HG03045 (cell line): ENCODE results near the gene TNIK.
"Not testable (repeated sequence)": the region's sequence is repeated elsewhere in the genome, so short reads cannot be mapped to it uniquely, and the experiment has no call there.

ENCODE experiments used
- ATAC-seq: cut with Tn5 transposase; IDR thresholded peaks from one replicate; pipeline ENCODE4 v1.9.1; 2021; ENCODE audit warnings: mild to moderate bottlenecking, moderate library complexity; ENCODE audit not compliant: unreplicated experiment

TNIK gene

GRCh38 chr3:171470714-171471227 is 10.6 kb upstream of the TNIK start:
- ATAC-seq: no peak

DNA sequence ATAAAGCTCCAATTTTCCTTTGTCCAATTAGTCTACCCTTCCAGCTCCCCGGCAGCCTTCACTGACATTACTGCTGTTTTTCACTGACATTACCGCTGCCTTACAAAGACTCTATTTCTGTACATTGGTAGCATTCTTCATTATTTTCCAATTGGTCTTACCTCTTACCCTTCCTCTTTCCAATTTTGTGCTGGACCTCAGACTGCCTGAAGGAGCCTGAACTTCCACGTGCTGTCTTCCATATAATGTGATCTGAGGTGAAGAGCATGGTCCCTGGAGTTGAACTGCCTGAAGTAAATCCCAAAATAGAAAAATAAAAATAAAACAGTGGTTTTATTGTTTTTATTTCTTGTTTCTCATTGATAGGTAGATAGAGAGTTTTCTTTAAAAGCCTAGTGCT is 9.2 kb upstream of the TNIK start:
- ATAC-seq: no peak

GRCh38 chr3:171468296-171468906 is 8.2 kb upstream of the TNIK start:
- no peak for ATAC-seq

DNA sequence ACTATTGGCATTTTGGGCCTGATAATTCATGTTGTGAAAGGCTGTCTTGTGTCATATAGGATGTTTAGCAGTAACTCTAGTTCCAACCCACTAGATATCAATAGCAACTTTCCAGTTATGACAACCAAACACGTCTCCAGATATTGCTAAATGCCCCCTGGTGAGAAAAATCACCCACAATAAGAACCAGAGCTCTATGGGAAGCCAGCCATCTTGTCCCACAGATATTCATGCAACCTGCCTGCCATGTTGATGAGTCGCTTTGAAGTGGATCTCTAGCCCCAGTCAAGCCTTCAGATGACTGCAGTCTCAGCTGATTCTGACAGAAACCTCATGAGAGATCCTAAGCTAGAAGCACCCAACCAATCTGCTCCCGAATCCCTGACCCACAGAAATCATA is 5.6 kb upstream of the TNIK start:
- no peak for ATAC-seq

DNA sequence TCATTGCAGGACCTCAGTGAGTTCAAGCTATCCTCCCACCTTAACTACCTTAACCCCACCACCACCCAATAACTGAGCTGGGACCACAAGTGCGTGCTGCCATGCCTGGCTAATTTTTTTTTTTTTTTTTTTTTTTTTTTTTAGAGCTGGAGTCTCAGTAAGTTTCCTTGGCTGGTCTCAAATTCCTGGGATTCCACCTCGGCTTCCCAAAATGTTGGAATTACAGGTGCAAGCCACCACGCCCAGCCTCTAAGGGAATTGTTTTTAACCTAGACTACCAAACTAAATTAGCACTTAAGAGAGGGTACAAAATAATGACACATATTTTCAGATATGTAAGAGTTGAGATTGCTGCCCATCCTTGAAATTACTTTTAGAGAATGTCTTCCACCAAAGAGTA is 4.3 kb upstream of the TNIK start:
- ATAC-seq: no peak

DNA sequence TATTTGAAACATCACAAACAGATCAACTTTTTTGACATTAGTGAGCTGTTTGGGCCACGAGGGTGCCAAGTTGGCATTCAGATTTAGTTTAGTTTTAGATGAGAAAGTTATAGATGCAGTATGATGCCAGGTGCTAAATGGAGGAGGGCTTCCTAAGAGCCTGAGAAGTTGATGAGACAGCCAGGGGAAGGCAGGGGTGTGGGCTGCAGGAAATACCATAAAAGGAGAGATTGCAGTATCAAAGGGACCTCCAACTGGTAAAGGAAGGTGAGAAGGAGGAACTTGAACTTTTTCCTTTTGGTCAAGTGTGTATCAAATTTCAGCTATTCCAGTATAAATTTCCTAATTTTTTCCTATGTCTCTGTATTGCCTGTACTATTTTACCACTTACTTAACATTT is 2.0 kb upstream of the TNIK start:
- ATAC-seq: no peak

DNA sequence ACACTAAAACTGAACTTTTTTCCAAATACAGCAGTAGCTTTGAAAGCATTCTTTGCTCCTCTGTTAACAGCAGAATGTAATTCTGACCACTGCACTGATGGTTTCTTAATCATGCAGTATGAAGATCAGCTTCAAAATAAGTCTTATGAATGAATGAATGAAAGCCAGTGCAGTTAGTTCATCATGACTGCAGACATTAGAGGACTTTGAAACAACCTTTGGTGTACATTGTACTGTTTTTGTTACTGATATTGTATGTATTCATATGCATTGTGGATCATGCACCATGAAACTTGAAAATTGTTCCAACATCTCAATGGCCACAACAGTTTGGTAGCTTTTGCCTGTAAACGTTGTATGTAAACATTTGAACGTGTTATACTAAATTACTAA is 1.3 kb upstream of the TNIK start:
- ATAC-seq: no peak

- ATAC-seq: peak; percentile 37
Measured at GRCh38 chr3:171460725-171461524, 720 bp upstream of the TNIK start.

- no peak for ATAC-seq
Measured at GRCh38 chr3:171459137-171459941, 866 bp downstream of the TNIK start.

DNA sequence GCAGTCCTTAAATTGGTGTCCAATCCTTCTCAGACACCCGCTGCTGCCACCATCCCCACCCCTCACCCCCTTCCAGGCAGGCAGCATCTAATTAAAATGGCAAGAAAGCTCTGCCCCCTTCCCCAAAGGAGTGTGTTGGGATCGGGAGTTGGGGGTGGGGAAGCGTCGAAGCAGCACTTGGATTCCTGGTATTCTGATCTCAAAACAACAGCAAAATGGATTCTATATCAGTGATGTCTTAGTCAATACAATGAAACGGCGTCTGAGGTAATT is 1.4 kb downstream of the TNIK start:
- no peak for ATAC-seq

- ATAC-seq: no peak
Measured at GRCh38 chr3:171458071-171458863, 1.9 kb downstream of the TNIK start.

DNA sequence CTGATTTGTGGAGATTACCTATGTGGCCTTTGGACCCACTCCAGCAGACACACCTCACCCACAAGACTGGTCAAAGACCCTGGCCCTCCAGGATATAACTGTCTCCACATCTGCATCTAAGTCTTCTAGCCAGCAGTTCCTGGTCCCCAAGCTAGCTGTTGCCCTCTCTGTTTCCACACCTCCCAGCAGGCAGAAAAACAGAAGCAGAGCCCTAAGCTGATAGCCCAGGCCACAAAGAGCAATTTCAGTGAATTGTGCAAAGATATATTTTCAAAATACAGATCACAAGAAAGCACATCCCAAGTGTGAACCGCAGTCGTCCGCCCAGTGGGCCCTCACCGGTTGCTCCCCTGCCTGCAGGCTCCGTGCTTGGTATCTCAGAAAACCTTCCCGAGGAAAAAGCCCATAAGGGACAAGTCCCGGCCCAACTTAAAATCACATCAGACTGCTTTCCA is 2.6 kb downstream of the TNIK start:
- no peak for ATAC-seq

- ATAC-seq: no peak
Measured at GRCh38 chr3:171456765-171457606, 3.2 kb downstream of the TNIK start.

- ATAC-seq: no peak
Measured at GRCh38 chr3:171455603-171456550, 4.3 kb downstream of the TNIK start.

GRCh38 chr3:171454041-171454440 is 6.2 kb downstream of the TNIK start:
- ATAC-seq: no peak

GRCh38 chr3:171453180-171453886 is 6.9 kb downstream of the TNIK start:
- no peak for ATAC-seq

DNA sequence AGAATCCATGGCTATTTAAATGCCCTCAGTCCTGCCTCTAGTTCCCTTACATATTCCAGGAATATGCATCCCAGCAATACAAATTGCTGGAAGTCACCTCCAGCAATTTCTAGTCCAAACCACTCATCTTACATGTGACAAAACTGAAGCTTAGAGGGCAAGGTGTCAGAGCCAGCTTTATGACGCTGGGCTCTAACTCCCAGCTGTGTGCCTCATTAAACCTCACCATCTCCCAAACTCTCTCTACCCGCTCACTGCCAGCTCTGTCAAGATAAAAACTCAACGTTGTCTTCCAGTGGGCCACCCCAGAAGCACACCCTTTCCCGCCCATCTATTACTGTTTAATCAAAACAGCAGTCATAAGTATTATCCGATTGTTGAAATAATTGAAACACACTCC is 7.9 kb downstream of the TNIK start:
- no peak for ATAC-seq

DNA sequence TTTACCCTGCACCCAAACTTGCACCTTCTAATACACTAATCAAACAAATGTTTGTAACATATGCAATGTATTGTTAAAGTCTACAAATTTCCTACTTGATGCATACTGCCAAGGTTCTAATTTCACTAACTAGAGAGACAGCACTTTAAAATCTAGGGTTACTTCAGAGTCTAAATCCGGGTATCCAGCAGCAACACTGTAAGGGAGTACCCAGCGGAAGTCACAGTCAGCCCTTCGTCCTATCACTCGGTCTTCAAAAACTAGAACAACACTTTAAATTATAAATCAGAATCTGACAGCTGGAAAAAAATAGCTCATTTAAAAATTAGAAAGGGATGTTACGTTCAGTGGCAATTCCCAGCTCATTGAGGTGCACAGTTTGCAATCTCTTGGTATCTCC is 8.3 kb downstream of the TNIK start:
- no peak for ATAC-seq

DNA sequence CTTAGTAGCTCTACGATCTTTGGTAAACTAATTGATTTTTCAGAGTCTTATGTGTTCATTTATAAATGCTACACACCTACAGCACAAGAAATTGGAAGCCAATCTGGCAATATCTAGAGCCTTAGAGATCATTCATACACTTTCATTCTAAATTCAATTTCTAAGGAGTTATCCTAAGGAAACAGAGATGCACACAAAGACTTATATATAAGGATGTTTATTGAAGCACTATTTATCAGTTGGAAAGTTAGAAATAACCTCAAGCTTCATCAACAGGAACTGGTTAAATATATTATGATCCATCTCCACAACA is 12.7 kb downstream of the TNIK start:
- not testable (repeated sequence) for ATAC-seq
